Lower lobe of right lung (tissue), 2 donors: Measurements from ENCODE around the gene SDC1. TPM values are rescaled to one million over a fixed set of nuclear protein-coding genes. Genes with fewer than 3 reads are reported as not detected.

Source experiments
- ATAC-seq, 2 donors: fragments of 200-7000 bp; cut with Tn5 transposase; one replicate each; pipeline ENCODE4 v1.9.1; 2020 to 2022; ENCODE audit warnings: mild to moderate bottlenecking in 2 of 2, moderate library complexity in 2 of 2
- DNase-seq: peaks from one replicate; pipeline ENCODE4 v3.0.0-alpha.2; 2020
- H3K27ac ChIP-seq: fragments of 200-600 bp; one replicate; pipeline ENCODE4 v1.8.0; 2022
- H3K27me3 ChIP-seq: fragments of 200-600 bp; one replicate; pipeline ENCODE4 v1.8.0; 2022; ENCODE audit warnings: low read depth
- H3K36me3 ChIP-seq: fragments of 200-600 bp; one replicate; pipeline ENCODE4 v1.8.0; 2022; ENCODE audit warnings: mild to moderate bottlenecking
- H3K4me1 ChIP-seq: fragments of 200-600 bp; one replicate; pipeline ENCODE4 v1.8.0; 2022
- H3K4me3 ChIP-seq: fragments of 200-600 bp; one replicate; pipeline ENCODE4 v1.8.0; 2022; ENCODE audit warnings: mild to moderate bottlenecking
- H3K9me3 ChIP-seq: fragments of 200-600 bp; one replicate; pipeline ENCODE4 v1.8.0; 2022
- CTCF ChIP-seq: fragments of 200-600 bp; IDR thresholded peaks from one replicate; pipeline ENCODE4 v1.8.0; 2022; ENCODE audit warnings: antibody characterized with exemption, mild to moderate bottlenecking
- intact Hi-C: fragments of 100-400 bp; cut with DNase I; formaldehyde crosslinking; loops from one replicate; pipeline ENCODE4 v1.11.0; 2022
- total RNA-seq: library from RNA; stranded (reverse); fragmentation: NEBNext Ultra II Directional; extraction: Animal tissue kit (Norgen Biotek cat#: 25700); gene quantifications from one replicate; pipeline ENCODE4 v1.2.1, GENCODE V29; 2021
- donor health status: DM: no; HTN: yes; CAD: no; lungs with severe emphysema.

The SDC1 gene
- total RNA-seq, 1 donor from 2014 or later = 90.0 TPM

GRCh38 chr2:20210462-20210861 lies 14.5 kb downstream of the SDC1 start:
- H3K4me1 ChIP-seq = peaks cover 54% of the 10 kb centered on the region
- no peak for TF ChIP-seq CTCF
- no peak overlapping the region for H3K4me3 ChIP-seq
- intact Hi-C loops = no loop called here
- H3K27ac ChIP-seq = peak overlapping the region; percentile 79
- DNase-seq (peak; percentile 41), ATAC-seq (no peak)
- no peaks in the 10 kb centered on the region for H3K36me3 ChIP-seq
- no peaks in the 10 kb centered on the region for H3K9me3 ChIP-seq
- H3K27me3 ChIP-seq = no peaks in the 10 kb centered on the region

- H3K9me3 ChIP-seq = no peaks in the 10 kb centered on the region
- intact Hi-C loops = no loop called here
- peaks cover 5% of the 10 kb centered on the region for H3K36me3 ChIP-seq
- H3K4me1 ChIP-seq = peaks cover 61% of the 10 kb centered on the region
- no peaks in the 10 kb centered on the region for H3K27me3 ChIP-seq
- ATAC-seq = peak in 1 of 2 donors; percentile 28
- peak overlapping the region; percentile 79 for H3K27ac ChIP-seq
- H3K4me3 ChIP-seq = no peak overlapping the region
- TF ChIP-seq CTCF = no peak
- DNase-seq = no peak
Measured at GRCh38 chr2:20209373-20210109, 15.4 kb downstream of the SDC1 start.

GRCh38 chr2:20208476-20208859 lies 16.5 kb downstream of the SDC1 start:
- H3K9me3 ChIP-seq = no peaks in the 10 kb centered on the region
- intact Hi-C loops = no loop called here
- H3K4me3 ChIP-seq = no peak overlapping the region
- H3K27ac ChIP-seq = peak overlapping the region; percentile 79
- no peaks in the 10 kb centered on the region for H3K27me3 ChIP-seq
- no peak for TF ChIP-seq CTCF
- ATAC-seq = peak in 1 of 2 donors; percentile 2
- H3K36me3 ChIP-seq = peaks cover 9% of the 10 kb centered on the region
- DNase-seq = no peak
- H3K4me1 ChIP-seq = peaks cover 53% of the 10 kb centered on the region

- TF ChIP-seq CTCF = no peak
- DNase-seq = no peak
- no peaks in the 10 kb centered on the region for H3K9me3 ChIP-seq
- intact Hi-C loops = no loop called here
- no peak overlapping the region for H3K4me3 ChIP-seq
- H3K27ac ChIP-seq = peak overlapping the region; percentile 79
- no peak for ATAC-seq
- H3K36me3 ChIP-seq = peaks cover 20% of the 10 kb centered on the region
- H3K4me1 ChIP-seq = peaks cover 41% of the 10 kb centered on the region
- H3K27me3 ChIP-seq = no peaks in the 10 kb centered on the region
Measured at GRCh38 chr2:20207051-20207450, 17.9 kb downstream of the SDC1 start.

GRCh38 chr2:20205915-20206524 lies 18.9 kb downstream of the SDC1 start:
- H3K36me3 ChIP-seq = peaks cover 20% of the 10 kb centered on the region
- intact Hi-C loops = no loop called here
- H3K4me1 ChIP-seq = peaks cover 41% of the 10 kb centered on the region
- H3K4me3 ChIP-seq = no peak overlapping the region
- no peak for TF ChIP-seq CTCF
- peak; percentile 85 for DNase-seq
- no peaks in the 10 kb centered on the region for H3K27me3 ChIP-seq
- peak overlapping the region; percentile 79 for H3K27ac ChIP-seq
- H3K9me3 ChIP-seq = no peaks in the 10 kb centered on the region
- peak; percentile 84 to 85 for ATAC-seq
